Ishikawa (cell line): ENCODE results near the gene MAD1L1.

Source experiments
- CEBPB ChIP-seq: IDR thresholded peaks from 2 replicates; pipeline ENCODE4 v1.6.1; 2012
- FOXM1 ChIP-seq: IDR thresholded peaks from 2 replicates; pipeline ENCODE4 v1.6.1; 2012; ENCODE audit warnings: low read depth, borderline replicate concordance
- MAX ChIP-seq: IDR thresholded peaks from 2 replicates; pipeline ENCODE4 v1.6.1; 2012
- RAD21 ChIP-seq: IDR thresholded peaks from 2 replicates; pipeline ENCODE4 v1.6.1; 2012; ENCODE audit warnings: low read depth
- TAF1 ChIP-seq: IDR thresholded peaks from 2 replicates; pipeline ENCODE4 v1.6.1; 2012; ENCODE audit warnings: low read depth, mild to moderate bottlenecking
- TEAD4 ChIP-seq: IDR thresholded peaks from 2 replicates; pipeline ENCODE4 v1.6.1; 2012
- ZBTB7A ChIP-seq: IDR thresholded peaks from 2 replicates; pipeline ENCODE4 v1.6.1; 2012; ENCODE audit warnings: low read depth

GRCh38 chr7:2220506-2220905 is 12.2 kb downstream of the MAD1L1 start:
- TF ChIP-seq CEBPB = no peak
- TF ChIP-seq TEAD4 = no peak
- no peak for TF ChIP-seq MAX
- TF ChIP-seq RAD21 = no peak
- TF ChIP-seq ZBTB7A = no peak
- TF ChIP-seq FOXM1 = no peak
- TF ChIP-seq TAF1 = no peak
